ENCODE results near the gene ZNF253.
"Not testable (repeated sequence)": the region's sequence is repeated elsewhere in the genome, so short reads cannot be mapped to it uniquely, and the experiment has no call there.

DNA sequence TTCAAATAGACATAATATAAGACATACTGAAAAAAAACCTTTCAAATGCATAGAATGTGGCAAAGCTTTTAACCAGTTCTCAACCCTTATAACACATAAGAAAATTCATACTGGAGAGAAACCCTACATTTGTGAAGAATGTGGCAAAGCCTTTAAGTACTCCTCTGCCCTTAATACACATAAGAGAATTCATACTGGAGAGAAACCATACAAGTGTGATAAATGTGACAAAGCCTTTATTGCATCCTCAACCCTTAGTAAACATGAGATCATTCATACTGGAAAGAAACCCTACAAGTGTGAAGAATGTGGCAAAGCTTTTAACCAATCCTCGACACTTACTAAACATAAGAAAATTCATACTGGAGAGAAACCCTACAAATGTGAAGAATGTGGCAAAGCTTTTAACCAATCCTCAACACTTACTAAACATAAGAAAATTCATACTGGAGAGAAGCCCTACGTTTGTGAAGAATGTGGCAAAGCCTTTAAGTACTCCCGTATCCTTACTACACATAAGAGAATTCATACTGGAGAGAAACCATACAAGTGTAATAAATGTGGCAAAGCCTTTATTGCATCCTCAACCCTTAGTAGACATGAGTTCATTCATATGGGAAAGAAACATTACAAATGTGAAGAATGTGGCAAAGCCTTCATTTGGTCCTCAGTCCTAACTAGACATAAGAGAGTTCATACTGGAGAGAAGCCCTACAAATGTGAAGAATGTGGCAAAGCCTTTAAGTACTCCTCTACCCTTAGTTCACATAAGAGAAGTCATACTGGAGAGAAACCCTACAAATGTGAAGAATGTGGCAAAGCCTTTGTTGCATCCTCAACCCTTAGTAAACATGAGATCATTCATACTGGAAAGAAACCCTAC, 68.0 kb downstream of the ZNF253 start:
- not testable (repeated sequence) for TF ChIP-seq POLR2A (IDR thresholded peaks at IDR 0.05; ENCODE audit: low read depth, low read length); TAF1 (IDR thresholded peaks at IDR 0.05; ENCODE audit: borderline replicate concordance, low read depth, low read length); POLR2AphosphoS5 (IDR thresholded peaks at IDR 0.05; ENCODE audit: low read depth, low read length)

All from GM12892 (cell line).